ENCODE measurements around the gene DZANK1. TPM values are rescaled to one million over a fixed set of nuclear protein-coding genes. Genes with fewer than 3 reads are reported as not detected.

The DZANK1 gene
- total and polyA plus RNA-seq, 2 donors (not counting 3 experiments of a cell fraction or from before 2014, with no cell fraction given), result 1.1 to 1.8 TPM

DNA sequence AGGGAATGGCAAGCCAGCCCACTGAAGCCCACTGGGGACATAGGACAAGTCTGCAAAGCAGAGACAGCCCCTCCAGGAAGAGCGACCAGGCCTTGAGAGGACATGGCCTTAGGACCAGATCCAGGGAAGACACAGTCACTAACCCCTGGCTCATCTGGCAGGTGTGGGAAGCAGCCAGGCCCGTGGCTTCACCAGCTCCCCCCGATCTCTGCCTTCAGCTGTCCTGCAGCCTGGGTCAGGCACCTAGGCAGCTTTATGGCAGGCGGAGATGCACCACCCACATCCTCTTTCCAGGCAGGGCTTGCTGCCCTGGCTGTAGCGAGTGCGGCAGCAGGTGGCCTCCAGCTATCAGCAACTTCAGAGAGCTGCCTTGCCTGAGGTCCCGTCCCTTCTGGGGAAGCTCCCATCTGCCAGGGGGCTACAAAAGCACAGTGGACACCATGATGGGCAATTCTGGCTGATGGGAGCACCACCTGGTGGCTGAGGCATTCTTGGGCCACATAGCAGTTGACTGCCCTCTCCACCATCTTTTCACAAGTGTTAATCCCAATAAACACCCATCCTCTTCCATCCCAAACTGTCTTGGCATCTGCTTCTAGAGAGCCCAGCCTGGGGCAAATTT lies 85.8 kb downstream of the DZANK1 start:
- ChIA-PET POLR2A (no interaction called here), CTCF (no interaction called here)
- no TSS peak for BruUV-seq (replicated peaks)
- Histone ChIP-seq H3K9me1 (replicated peaks; ENCODE audit: control insufficient read depth, extremely low read depth, insufficient read depth, low read length) (no peaks in the 10 kb centered on the region), H2AFZ (ENCODE audit: low read depth, low read length) (no peak overlapping the region), H3K4me3 (replicated peaks in 1 of 3; ENCODE audit: insufficient read depth in 1 of 3, low read depth in 1 of 3, low read length in 3 of 3) (no peak overlapping the region), H3K4me1 (ENCODE audit: control insufficient read depth, extremely low read depth, insufficient read depth, low read length) (no peaks in the 10 kb centered on the region), H3K9ac (replicated peaks; ENCODE audit: extremely low read depth, insufficient read depth, low read length) (no peak overlapping the region), H3K36me3 (ENCODE audit: control insufficient read depth in 2 of 2, extremely low read depth in 1 of 2, insufficient read depth in 2 of 2, low read length in 2 of 2) (no peaks in the 10 kb centered on the region), H3K9me3 (replicated peaks; ENCODE audit: control insufficient read depth, insufficient read depth, low read length) (no peaks in the 10 kb centered on the region), H3K79me2 (ENCODE audit: control insufficient read depth, insufficient read depth, low read length) (no peaks in the 10 kb centered on the region), H3K4me2 (ENCODE audit: insufficient read depth, low read length) (no peak overlapping the region), H4K20me1 (replicated peaks; ENCODE audit: control insufficient read depth, extremely low read depth, insufficient read depth, low read length) (no peaks in the 10 kb centered on the region), H3K27me3 (ENCODE audit: control insufficient read depth in 2 of 2, insufficient read depth in 2 of 2, low read length in 2 of 2) (no peaks in the 10 kb centered on the region), H3K27ac (ENCODE audit: insufficient read depth, low read depth, low read length) (no peak overlapping the region)
- no peak for TF ChIP-seq POLR2AphosphoS5 (IDR thresholded peaks at IDR 0.05; ENCODE audit: insufficient read depth, low read depth, low read length)
- TF ChIP-seq, protein P1, sequence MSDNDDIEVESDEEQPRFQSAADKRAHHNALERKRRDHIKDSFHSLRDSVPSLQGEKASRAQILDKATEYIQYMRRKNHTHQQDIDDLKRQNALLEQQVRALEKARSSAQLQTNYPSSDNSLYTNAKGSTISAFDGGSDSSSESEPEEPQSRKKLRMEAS (IDR thresholded peaks at IDR 0.05; ENCODE audit: insufficient read depth, insufficient read length), result no peak
- TF ChIP-seq POLR2A (IDR thresholded peaks at IDR 0.05; ENCODE audit: low read depth, low read length), result no peak
- TF ChIP-seq GATA2 (IDR thresholded peaks at IDR 0.05; ENCODE audit: insufficient read depth, insufficient read length, low read depth, low read length), result no peak
- no peak for TF ChIP-seq EZH2 (IDR thresholded peaks at IDR 0.05; ENCODE audit: borderline replicate concordance, low read depth, low read length, severe bottlenecking)
- no peak for TF ChIP-seq MYC (IDR thresholded peaks at IDR 0.05; ENCODE audit: low read depth, low read length)
- TF ChIP-seq, protein P2, sequence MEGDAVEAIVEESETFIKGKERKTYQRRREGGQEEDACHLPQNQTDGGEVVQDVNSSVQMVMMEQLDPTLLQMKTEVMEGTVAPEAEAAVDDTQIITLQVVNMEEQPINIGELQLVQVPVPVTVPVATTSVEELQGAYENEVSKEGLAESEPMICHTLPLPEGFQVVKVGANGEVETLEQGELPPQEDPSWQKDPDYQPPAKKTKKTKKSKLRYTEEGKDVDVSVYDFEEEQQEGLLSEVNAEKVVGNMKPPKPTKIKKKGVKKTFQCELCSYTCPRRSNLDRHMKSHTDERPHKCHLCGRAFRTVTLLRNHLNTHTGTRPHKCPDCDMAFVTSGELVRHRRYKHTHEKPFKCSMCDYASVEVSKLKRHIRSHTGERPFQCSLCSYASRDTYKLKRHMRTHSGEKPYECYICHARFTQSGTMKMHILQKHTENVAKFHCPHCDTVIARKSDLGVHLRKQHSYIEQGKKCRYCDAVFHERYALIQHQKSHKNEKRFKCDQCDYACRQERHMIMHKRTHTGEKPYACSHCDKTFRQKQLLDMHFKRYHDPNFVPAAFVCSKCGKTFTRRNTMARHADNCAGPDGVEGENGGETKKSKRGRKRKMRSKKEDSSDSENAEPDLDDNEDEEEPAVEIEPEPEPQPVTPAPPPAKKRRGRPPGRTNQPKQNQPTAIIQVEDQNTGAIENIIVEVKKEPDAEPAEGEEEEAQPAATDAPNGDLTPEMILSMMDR (IDR thresholded peaks at IDR 0.05; ENCODE audit: extremely low read depth in 1 of 2, insufficient read depth in 1 of 2, low read depth in 1 of 2, low read length in 2 of 2), result no peak
- no peak for TF ChIP-seq JUN (IDR thresholded peaks at IDR 0.05; ENCODE audit: borderline replicate concordance, insufficient read depth, insufficient read length, low read depth)
- TF ChIP-seq FOS (IDR thresholded peaks at IDR 0.05; ENCODE audit: borderline replicate concordance, insufficient read depth, low read length), result no peak
- FAIRE-seq (no peak), DNase-seq (ENCODE audit: low read depth, low spot score) (no peak)
- dilution Hi-C loops (cut with MboI; ENCODE audit: extremely low pct_ligation_motif_present, low sequenced_read_pairs) (no loop called here), intact Hi-C loops (cut with micrococcal nuclease) (no loop called here)
